Measurements from ENCODE around the gene NUMA1.
A peak's percentile ranks its signal among the peaks of the same experiment; 100 is the strongest.

NUMA1 gene

DNA sequence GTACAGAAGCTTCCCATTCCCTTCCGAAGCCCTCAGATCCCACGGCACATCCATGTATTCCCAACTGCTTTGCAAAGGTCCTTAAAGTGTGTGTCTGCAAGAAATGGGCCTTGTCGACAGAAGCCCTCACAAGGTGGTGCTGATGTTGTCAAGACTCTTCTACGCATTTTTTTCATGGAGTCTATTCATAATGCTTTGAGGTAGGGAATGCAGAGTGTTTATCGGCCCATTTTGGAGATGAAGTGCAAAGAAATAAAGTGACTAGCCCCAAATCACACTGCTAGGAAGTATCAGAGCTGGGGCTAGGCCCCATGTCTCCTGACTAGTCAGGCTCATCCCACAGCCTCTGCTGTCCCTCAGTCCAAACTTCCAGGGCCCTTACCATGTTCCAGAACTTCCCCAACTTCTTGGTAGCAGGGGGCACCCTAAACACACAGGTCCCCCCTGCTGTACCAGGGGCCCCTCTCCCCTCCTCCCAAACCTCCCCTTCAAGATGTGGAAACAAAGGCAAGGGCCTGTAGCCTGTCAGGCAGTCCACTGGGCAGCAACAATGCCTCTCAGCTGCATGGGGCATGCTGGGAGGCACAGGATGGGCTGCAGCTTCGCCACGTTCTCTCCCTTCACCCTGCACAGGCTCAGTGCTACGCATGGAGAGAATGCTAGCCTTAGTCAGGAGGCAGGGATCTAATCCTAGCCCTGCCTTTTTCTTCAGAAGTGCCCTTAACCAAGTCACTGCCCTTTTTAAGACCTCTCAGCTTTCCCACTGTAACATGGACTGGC lies 73.8 kb downstream of the NUMA1 start:
- DNase-seq, result no peak
- in situ Hi-C loops (cut with MboI; ENCODE audit: low pct_unique_long_range_greater_than_20kb, low sequenced_read_pairs), result loop anchor here (25.0 kb wide), 1 partner anchor 431 kb away; the partner anchor contains the start of gene CLPB

DNA sequence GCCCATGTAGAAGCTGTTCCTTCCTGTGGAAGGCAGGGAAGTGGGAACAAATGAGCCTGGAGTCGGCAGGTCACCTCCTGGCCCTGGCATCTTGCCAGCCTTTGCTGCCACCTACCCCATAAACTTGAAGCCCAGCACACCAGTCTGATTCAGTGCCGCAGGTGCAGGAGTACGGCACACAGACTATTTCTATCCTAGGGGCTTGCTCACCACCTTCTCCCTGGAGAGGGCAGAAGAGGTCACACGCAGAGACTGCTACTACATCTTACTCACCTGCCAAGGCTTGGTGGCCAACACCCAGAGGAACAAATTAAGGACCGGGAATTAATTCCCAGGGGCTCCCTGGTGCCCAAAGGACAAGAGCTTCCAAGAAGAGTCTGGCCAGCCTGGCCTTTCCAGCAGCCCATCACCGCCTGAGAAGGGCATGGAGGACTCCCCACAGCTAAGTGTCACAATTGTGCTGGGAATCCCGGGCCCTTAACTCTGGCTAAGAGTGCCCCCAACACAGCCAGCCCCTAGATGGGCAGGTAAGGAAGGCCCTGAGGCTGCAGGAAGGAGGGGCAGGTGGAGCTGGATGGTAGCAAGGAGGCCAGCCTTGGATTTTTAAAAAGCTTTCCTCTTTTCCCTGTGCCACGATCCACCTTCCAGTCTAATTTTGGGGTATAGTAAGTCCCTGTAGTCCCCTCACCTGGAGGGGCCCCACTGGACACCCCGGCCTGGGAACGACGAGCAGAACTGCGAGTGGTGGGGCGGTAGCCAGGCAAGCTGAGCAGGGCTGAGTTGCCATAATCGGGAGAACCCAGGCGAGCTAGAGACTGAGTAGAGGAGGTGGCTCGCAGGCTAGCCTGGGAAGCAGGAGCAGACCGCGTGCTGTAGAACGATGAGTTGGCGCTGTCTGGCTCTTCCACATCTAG lies 74.7 kb downstream of the NUMA1 start:
- no peak for DNase-seq
- in situ Hi-C loops (cut with MboI; ENCODE audit: low pct_unique_long_range_greater_than_20kb, low sequenced_read_pairs), result loop anchor here (25.0 kb wide), 1 partner anchor 432 kb away; the partner anchor contains the start of gene CLPB

DNA sequence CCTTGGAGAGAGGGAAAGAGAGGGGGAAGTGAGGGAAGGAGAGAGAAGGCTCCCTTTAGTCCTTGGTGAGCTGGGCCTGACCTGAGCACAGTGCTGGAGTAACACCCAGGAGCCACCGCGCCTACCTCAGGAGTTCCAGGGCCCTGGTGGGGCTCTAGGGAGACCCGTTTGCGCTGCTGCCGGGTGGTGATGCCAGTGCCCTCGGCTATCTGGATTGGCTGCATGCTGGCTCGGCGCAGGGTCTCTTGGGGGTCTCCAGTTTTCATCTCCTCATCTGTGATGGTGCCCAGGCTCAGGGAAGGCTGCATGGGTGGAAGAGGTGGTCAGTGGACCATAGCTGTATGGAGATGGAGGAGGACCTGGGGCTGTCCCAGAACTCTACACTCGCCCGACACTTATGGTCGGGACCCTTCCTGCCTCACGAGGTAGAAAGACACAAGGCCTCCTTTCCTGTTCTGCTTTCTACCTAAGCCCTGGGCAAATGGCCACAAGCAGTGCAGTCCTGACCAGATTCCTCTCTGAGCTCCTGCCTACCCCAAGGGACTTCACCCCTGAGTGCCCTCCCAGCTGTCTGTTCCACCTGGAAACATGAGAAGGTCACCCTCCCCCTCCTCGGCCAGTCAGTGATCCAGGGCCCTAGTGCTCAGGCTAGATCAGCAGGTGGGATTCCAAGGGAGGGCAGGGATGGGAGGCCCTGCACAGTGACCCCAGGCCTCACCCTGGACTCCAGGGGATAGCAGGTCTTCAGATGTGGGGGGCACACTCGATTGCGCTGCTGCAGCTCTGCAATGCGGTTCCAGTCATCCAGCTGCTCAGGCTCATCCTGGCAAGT lies 75.6 kb downstream of the NUMA1 start:
- in situ Hi-C loops (cut with MboI; ENCODE audit: low pct_unique_long_range_greater_than_20kb, low sequenced_read_pairs), result loop anchor here (25.0 kb wide), 1 partner anchor 433 kb away; the partner anchor contains the start of gene CLPB
- DNase-seq, result no peak

DNA sequence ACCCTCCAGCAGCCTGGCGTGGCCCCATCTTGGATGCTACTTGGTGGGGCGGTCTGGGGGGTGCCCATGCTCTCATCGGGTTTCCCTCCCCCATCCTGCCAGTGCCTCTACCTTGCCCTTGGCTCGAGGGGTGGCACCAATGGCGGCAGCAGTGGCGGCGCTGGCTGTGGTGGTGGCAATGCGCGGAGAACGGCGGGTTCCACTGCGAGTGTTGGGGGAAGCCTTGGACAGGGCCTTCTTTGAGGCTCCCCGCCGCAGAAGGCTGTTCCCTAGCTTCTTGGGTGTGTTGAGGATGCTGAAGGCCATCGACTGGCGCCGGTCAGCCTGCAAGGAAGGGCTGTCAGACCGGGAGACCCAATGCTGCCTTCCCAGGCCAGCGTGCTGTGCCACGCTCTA lies 76.6 kb downstream of the NUMA1 start:
- in situ Hi-C loops (cut with MboI; ENCODE audit: low pct_unique_long_range_greater_than_20kb, low sequenced_read_pairs), result loop anchor here (25.0 kb wide), 1 partner anchor 434 kb away; the partner anchor contains the start of gene CLPB
- no peak for DNase-seq

DNA sequence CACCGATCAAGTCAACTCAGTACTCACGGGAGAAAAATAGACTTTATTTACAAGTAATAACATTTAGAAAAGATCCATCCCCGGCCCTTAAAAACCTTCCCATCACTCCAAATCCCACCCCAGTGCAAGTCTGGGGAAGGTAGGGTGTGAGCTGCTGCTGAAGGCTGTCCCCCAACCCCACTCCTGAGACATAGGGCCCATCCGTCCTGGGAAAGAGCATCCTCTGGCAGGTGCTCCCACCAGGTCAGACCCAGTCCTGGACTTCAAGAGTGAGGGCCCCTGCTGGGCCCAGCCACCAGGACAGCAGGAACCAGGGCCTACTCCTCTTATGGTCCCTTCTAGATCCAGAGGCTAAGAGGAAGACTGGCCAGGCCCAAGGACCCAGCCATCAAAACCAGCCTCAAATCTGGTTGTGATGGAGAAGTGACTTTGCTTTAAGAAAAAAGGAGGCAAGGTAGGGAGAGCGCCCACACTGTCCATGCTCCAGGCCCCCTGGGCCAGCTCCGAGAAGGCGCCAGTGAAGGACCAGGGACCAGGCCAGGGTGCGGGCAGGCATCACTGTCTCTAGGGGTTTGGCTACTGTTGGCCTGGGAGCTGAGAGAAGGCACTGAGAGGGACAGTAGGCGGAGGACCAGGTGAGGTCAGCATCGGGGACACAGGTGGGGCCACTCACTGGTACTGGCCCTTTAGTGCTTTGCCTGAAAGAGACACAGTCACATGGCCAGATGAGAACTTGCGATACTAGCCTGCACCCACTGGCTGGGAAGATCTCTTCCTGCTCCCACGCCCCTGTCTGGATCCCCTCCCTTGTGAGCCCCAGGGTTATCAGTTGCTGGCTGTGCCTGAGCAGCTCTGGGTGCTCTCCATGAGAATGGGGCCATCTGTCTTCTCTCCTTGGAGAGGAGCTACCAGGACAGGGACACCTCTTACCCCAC lies 77.2 kb downstream of the NUMA1 start:
- in situ Hi-C loops (cut with MboI; ENCODE audit: low pct_unique_long_range_greater_than_20kb, low sequenced_read_pairs), result loop anchor here (25.0 kb wide), 1 partner anchor 434 kb away; the partner anchor contains the start of gene CLPB
- DNase-seq, result no peak

DNA sequence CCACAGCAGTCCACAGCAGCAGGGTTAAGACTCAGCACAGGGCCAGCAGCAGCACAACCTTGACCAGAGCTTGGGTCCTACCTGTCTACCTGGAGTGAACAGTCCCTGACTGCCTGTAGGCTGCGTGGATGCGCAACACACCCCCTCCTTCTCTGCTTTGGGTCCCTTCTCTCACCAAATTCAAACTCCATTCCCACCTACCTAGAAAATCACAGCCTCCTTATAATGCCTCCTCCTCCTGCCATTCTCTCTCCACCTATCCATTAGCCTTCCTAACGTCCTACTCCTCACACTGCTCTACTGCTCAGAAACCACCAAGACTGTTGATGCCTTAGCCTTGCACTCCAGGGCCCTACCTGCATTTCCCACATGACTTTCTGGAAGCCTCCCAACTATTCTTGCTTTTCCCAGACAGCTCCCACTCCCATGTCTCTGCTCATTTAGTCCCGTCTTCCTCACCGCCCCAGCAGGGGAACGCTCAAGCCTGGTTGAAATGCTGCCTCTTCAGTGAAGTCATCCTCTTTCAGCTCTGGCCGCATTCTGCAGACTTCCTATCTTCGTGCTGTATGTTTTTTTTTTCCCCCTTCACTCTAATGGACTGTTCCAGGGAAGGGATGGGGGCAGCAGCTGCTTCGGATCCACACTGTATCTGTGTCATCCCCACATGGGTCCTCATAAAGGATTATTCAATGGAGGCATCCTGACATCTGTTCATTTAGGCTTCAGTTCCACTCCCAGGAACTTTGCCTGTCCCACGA lies 78.3 kb downstream of the NUMA1 start:
- in situ Hi-C loops (cut with MboI; ENCODE audit: low pct_unique_long_range_greater_than_20kb, low sequenced_read_pairs), result loop anchor here (25.0 kb wide), 1 partner anchor 435 kb away; the partner anchor contains the start of gene CLPB
- DNase-seq, result no peak

DNA sequence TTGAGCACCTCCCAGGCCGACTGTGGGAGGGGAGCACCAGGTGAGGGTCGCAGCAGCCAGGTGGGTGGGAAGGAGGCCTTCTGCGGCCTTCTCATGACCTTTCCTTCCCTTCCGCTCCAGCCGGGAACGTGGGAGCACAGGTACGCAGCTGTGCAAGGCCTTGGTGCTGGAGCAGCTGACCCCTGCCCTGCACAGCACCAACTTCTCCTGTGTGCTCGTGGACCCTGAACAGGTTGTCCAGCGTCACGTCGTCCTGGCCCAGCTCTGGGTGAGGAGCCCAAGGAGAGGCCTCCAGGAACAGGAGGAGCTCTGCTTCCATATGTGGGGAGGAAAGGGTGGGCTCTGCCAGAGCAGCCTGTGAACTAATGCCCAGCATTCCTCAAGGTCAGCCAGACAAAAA lies 79.1 kb downstream of the NUMA1 start:
- in situ Hi-C loops (cut with MboI; ENCODE audit: low pct_unique_long_range_greater_than_20kb, low sequenced_read_pairs), result loop anchor here (25.0 kb wide), 1 partner anchor 436 kb away; the partner anchor contains the start of gene CLPB
- no peak for DNase-seq

DNA sequence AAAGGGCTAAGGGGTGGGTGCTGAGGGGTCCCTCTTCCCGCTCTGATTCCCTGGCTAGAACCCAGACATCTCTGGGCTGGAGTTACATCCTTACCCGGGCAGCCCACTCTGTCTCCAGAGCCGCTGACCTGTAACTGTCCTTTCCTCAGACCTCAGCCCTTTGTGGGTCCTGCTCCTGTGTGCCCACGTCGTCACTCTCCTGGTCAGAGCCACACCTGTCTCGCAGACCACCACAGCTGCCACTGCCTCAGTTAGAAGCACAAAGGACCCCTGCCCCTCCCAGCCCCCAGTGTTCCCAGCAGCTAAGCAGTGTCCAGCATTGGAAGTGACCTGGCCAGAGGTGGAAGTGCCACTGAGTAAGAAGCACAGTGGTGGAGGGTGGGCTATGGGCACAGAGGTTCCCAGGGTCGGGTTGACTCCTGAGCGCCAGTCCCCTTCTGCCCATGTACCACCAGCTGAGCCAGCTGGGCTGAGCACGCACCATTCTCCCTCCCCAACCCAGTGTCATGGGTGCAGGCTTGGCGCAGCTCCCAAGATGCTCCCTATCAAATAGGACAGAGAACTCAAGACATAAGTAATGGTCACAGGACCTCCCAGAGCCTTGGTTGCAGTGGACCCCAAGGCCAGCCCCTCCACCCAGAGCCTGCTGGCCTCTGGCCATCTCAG lies 80.0 kb downstream of the NUMA1 start:
- no peak for DNase-seq
- in situ Hi-C loops (cut with MboI; ENCODE audit: low pct_unique_long_range_greater_than_20kb, low sequenced_read_pairs), result loop anchor here (25.0 kb wide), 1 partner anchor 437 kb away; the partner anchor contains the start of gene CLPB

DNA sequence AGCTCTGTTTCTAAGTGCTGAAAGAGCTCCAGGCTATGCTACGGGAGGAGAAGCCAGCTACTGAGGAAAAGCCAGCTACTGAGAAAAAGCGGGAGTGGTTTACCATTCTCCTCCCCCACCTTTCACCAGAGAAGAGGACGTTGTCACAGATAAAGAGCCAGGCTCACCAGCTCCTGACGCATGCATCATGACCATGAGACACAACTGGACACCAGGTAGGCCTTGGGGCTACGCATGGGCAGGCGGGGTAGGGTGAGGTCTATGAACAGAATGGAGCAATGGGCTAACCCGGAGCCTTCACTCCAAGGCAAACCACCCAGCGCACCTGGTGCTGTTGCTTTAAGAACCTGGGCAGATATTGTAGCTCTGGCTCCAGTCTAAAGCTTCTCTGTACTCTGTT lies 80.5 kb downstream of the NUMA1 start:
- DNase-seq, result no peak
- in situ Hi-C loops (cut with MboI; ENCODE audit: low pct_unique_long_range_greater_than_20kb, low sequenced_read_pairs), result loop anchor here (25.0 kb wide), 1 partner anchor 438 kb away; the partner anchor contains the start of gene CLPB

DNA sequence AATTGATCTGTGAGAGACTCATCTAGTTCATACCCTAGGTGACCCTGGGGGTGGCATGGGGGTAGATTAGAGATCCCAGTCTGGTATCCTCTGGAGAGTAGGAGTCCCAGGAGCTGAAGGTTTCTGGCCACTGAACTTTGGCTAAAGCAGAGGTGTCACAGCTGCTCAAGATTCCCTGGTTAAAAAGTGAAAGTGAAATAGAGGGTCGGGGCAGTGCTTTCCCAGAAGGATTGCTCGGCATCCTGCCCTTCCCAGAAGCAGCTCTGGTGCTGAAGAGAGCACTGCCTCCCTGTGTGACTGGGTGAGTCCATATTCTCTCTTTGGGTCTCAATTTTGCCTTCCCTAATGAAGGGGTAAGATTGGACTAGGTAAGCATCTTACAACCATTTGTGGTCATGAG lies 81.0 kb downstream of the NUMA1 start:
- in situ Hi-C loops (cut with MboI; ENCODE audit: low pct_unique_long_range_greater_than_20kb, low sequenced_read_pairs), result no loop called here
- no peak for DNase-seq

DNA sequence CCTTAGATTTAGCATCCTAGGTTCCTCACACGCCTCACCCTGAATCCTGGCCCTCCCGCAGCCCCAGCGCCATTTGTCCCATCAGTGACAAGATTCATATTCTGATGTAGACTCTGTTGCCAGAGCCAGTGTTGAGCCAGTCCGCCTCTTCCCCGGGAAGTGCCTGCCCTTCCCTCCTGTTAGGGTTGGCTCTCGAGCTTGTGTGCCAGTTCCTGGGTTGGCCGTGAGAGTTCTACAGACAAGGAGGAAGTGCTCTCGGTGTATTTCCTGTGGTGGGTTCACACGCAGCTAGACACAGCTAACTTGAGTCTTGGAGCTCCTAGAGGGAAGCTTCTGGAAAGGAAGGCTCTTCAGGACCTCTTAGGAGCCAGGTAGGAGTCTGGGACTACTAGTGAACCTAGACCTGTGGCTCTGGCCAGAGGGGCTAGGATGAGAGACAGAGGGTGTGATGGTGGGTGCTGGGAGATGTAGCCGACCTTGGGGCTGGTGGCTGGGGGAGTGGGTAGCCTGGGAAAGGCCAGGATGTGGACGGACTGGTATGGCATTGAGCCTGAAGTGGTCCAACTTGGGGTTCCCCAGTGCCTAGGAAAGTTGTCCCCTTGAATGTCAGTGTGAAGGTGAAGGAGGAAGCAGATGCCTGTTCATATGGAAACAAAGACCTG lies 81.6 kb downstream of the NUMA1 start, which contains the start of gene IL18BP:
Gene IL18BP (plus strand): TSS at position 261 of the 662 bp plus-strand sequence. CDS start 1,076 bp downstream, outside the sequence.
- DNase-seq, result peak; percentile 70
- in situ Hi-C loops (cut with MboI; ENCODE audit: low pct_unique_long_range_greater_than_20kb, low sequenced_read_pairs), result no loop called here

DNA sequence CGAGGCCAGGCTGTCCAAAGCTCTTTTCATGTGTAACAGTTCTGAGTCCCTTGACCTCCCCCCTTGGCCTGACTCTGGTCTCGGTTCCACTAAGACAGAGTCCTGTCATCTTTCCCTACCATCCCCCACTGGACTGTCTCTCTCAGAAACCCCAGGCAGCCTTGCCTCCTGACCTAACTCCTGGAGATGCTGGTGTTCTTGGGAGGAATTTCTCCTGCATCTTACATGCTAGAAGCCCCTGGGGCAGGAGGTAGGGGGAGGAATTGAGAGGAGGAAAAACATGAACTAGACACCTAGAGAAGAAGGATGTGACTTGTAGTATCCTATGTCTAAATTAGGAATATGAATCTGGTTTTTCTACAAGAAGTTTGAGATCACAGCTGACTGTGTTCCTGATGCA lies 82.3 kb downstream of the NUMA1 start:
- in situ Hi-C loops (cut with MboI; ENCODE audit: low pct_unique_long_range_greater_than_20kb, low sequenced_read_pairs), result no loop called here
- DNase-seq, result no peak

DNA sequence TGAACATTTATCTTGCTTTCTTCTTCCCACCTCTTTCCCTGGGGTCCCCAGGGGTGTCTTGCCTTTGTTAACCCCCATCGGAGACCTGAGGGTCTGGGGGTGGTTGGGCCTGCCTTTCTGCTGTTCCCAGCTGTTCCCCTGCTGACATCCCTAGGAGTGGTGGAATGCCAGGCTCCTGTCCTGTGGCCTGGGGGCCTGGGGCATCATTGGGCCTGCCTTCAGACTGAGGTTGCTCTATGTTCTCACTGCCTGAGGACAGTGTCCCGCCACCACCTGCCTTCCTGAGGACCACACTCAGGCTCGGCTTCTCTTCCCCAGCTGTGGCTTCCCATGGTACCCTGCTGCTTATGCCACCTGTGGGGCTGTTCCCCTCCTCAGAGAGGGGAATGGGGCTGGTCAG lies 82.7 kb downstream of the NUMA1 start:
- no peak for DNase-seq
- in situ Hi-C loops (cut with MboI; ENCODE audit: low pct_unique_long_range_greater_than_20kb, low sequenced_read_pairs), result no loop called here

DNA sequence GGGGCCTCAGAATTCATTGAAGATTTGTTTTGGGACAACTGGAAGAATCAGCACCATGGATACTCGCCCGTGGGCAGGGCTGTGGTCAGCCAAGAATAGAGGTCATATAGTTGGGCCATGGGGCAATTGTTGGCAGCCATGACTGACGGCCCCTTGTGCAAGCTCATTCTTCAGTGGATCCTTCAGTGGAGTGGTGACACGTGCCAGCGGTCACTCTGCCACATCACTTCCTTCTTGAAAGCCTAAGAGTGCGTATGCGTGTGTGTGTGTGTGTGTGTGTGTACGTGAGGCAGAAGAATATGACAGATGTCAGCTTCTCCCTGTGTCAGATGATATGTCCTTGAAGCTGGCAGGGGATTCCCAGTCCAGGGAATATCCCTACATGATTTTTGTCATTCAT lies 83.4 kb downstream of the NUMA1 start:
- in situ Hi-C loops (cut with MboI; ENCODE audit: low pct_unique_long_range_greater_than_20kb, low sequenced_read_pairs), result no loop called here
- DNase-seq, result no peak

DNA sequence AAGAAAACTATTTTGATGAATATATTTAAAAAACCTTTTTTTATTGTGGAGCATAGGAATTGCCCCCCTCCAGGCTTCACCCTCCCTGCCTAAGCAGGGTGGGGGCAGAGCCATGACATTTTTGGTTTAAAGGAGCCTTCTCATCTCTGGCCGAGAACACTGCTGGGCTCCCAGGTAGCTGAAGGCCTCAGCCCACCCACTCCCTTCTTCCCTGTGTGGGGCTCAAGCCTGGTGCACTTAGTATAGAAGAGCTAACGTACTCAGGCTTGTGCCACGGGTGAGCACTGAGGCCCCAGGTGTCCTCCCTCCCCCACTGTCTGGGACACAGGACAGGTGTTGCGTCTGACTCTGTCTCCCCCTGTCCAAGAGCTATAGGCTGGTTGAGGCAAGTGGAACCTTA lies 83.8 kb downstream of the NUMA1 start:
- in situ Hi-C loops (cut with MboI; ENCODE audit: low pct_unique_long_range_greater_than_20kb, low sequenced_read_pairs), result no loop called here
- DNase-seq, result no peak

DNA sequence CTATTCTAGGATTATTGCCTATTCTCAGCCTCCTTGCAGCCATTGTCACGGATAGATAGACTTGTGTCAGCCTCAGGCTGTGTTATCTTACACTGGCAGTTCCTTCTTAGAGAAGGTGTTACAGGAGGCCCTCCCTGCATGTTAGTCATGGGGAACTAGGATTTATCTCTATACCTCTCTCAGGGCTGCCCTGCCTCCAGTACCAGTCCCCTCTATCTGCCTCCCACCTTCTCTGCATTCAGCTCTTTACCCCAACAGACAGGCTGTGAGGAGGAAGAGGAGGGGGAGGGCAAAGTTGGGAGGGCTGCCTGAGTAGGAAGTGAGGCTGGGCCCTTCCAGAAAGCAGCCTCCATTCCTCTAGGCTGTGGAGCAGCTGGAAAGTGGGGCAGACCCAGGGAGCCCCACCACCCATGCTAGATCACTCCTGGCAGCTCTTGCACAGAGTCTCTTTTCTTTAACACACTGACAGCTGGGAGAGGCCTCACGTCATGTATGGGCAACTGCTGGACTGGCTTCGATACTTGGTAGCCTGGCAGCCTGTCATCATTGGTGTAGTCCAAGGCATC lies 84.5 kb downstream of the NUMA1 start:
- DNase-seq, result peak; percentile 39
- in situ Hi-C loops (cut with MboI; ENCODE audit: low pct_unique_long_range_greater_than_20kb, low sequenced_read_pairs), result no loop called here
